HCT116 (cell line): ENCODE data around the gene NSMF.

Source experiments
- CTCF ChIP-seq, 3 experiments: fragments of 200-600 bp in 1 of 3; sonication (generic) in 1 of 3; IDR thresholded peaks in 2 of 3; conservative IDR thresholded peaks in 1 of 3; 2 replicates each; pipeline ENCODE4 v1.5.1; 2012 to 2017; ENCODE audit warnings: low read depth in 2 of 3, low read length in 2 of 3, antibody characterized with exemption in 1 of 3, borderline replicate concordance in 1 of 3, control low read depth in 1 of 3, mild to moderate bottlenecking in 1 of 3, mixed read lengths in 1 of 3, mixed run types in 1 of 3, moderate library complexity in 1 of 3; ENCODE audit not compliant: insufficient read depth in 1 of 3
- ELF1 ChIP-seq: IDR thresholded peaks from 2 replicates; pipeline ENCODE4 v1.6.1; 2012; ENCODE audit warnings: low read depth, borderline replicate concordance
- EZH2 ChIP-seq: fragments of 200-600 bp; sonication (generic); IDR thresholded peaks from 2 replicates; pipeline ENCODE4 v1.6.1; 2017; ENCODE audit warnings: antibody characterized with exemption, mixed run types
- EZH2phosphoT487 ChIP-seq: fragments of 200-600 bp; IDR thresholded peaks from 2 replicates; pipeline ENCODE4 v1.6.1; 2018; ENCODE audit warnings: antibody characterized with exemption, borderline replicate concordance
- POLR2A ChIP-seq: IDR thresholded peaks from 2 replicates; pipeline ENCODE4 v1.7.0; 2011; ENCODE audit warnings: borderline replicate concordance; ENCODE audit not compliant: insufficient read depth, insufficient read length; ENCODE audit errors: extremely low read depth
- REST ChIP-seq: IDR thresholded peaks from 2 replicates; pipeline ENCODE4 v1.6.1; 2012; ENCODE audit warnings: low read depth
- ZNF274 ChIP-seq: fragments of 200-500 bp; sonication (Bioruptor generic); IDR thresholded peaks from 2 replicates; pipeline ENCODE4 v1.6.1; 2014; ENCODE audit warnings: mild to moderate bottlenecking, low read depth, low read length, inconsistent platforms

- no peak for TF ChIP-seq REST
- TF ChIP-seq POLR2A, result no peak
- TF ChIP-seq CTCF (IDR thresholded peaks at IDR 0.05 in 2 of 3, conservative IDR thresholded peaks at IDR 0.05 in 1 of 3; ENCODE audit: borderline replicate concordance in 1 of 3, insufficient read depth in 1 of 3, low read depth in 2 of 3, low read length in 2 of 3), result no peak
- TF ChIP-seq EZH2phosphoT487, result no peak
- TF ChIP-seq ZNF274, result no peak
- TF ChIP-seq EZH2, result no peak
- TF ChIP-seq ELF1, result no peak
These were observed 29.2 kb upstream of the NSMF start for GRCh38 chr9:137488327-137488653.
